HEK293T (cell line): ENCODE results near the gene PTPRM.

Experiments used
- ARNT ChIP-seq: fragments of 450-650 bp; IDR thresholded peaks from 2 replicates; pipeline ENCODE4 v1.6.1; 2017; ENCODE audit warnings: mild to moderate bottlenecking
- BHLHE40 ChIP-seq: fragments of 450-650 bp; IDR thresholded peaks from 2 replicates; pipeline ENCODE4 v1.6.1; 2016; ENCODE audit warnings: mild to moderate bottlenecking, moderate library complexity, borderline replicate concordance
- HDGF ChIP-seq: fragments of 450-650 bp; IDR thresholded peaks from 2 replicates; pipeline ENCODE4 v1.6.1; 2017; ENCODE audit warnings: antibody characterized with exemption, borderline replicate concordance
- LEF1 ChIP-seq: fragments of 450-650 bp; IDR thresholded peaks from 2 replicates; pipeline ENCODE4 v1.6.1; 2017; ENCODE audit warnings: mild to moderate bottlenecking, borderline replicate concordance
- PKNOX1 ChIP-seq: fragments of 450-650 bp; IDR thresholded peaks from 2 replicates; pipeline ENCODE4 v1.6.1; 2016
- ZNF384 ChIP-seq: fragments of 450-650 bp; IDR thresholded peaks from 2 replicates; pipeline ENCODE4 v1.6.1; 2016

GRCh38 chr18:8361941-8362471 lies 794.9 kb downstream of the PTPRM start:
- no peak for TF ChIP-seq LEF1
- TF ChIP-seq PKNOX1: no peak
- TF ChIP-seq ZNF384: no peak
- TF ChIP-seq HDGF: no peak
- TF ChIP-seq ARNT: no peak
- no peak for TF ChIP-seq BHLHE40
